ENCODE measurements around the gene FTCDNL1. TPM values are rescaled to one million over a fixed set of nuclear protein-coding genes. Genes with fewer than 3 reads are reported as not detected.

FTCDNL1 gene
- total RNA-seq, 1 experiment from 2014 or later: 2.0 TPM

DNA sequence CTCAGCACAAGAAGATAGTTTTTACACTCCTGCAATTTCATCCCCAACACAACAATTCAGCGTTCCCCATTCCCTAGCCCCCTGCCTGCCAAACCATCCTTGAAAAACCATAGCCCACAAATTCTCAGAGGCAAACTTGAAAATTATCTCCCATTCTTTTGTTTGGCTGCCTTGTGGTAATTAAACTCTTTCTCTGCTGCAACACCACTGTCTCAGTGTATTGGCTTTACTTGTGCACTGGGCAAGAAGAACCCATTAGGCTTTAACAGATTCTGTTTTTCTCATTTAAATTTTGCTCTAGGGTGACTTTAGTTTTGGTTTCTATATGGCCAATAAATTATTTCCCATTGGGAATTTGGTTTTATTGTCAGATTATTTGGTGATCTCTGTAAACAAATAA is 23.2 kb upstream of the FTCDNL1 start:
- TF ChIP-seq, protein P1, sequence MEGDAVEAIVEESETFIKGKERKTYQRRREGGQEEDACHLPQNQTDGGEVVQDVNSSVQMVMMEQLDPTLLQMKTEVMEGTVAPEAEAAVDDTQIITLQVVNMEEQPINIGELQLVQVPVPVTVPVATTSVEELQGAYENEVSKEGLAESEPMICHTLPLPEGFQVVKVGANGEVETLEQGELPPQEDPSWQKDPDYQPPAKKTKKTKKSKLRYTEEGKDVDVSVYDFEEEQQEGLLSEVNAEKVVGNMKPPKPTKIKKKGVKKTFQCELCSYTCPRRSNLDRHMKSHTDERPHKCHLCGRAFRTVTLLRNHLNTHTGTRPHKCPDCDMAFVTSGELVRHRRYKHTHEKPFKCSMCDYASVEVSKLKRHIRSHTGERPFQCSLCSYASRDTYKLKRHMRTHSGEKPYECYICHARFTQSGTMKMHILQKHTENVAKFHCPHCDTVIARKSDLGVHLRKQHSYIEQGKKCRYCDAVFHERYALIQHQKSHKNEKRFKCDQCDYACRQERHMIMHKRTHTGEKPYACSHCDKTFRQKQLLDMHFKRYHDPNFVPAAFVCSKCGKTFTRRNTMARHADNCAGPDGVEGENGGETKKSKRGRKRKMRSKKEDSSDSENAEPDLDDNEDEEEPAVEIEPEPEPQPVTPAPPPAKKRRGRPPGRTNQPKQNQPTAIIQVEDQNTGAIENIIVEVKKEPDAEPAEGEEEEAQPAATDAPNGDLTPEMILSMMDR (conservative IDR thresholded peaks at IDR 0.05): no peak
- Histone ChIP-seq H3K56ac (ENCODE audit: insufficient read length, low read depth, low read length) (no peak overlapping the region), H2AFZ (ENCODE audit: low read length) (no peak overlapping the region), H3K4ac (ENCODE audit: low read depth, low read length) (no peak overlapping the region), H3K14ac (ENCODE audit: insufficient read depth, low read length) (no peak overlapping the region), H3T11ph (ENCODE audit: low read length) (no peak overlapping the region), H2BK15ac (ENCODE audit: low read depth, low read length) (no peak overlapping the region), H3K4me2 (ENCODE audit: insufficient read depth, insufficient read length, low read length) (no peak overlapping the region), H4K91ac (ENCODE audit: insufficient read length, low read depth, low read length) (no peak overlapping the region), H3K79me1 (ENCODE audit: insufficient read depth, low read depth, low read length, poor library complexity, severe bottlenecking) (no peaks in the 10 kb centered on the region), H4K20me1 (ENCODE audit: control insufficient read depth, insufficient read depth, insufficient read length) (no peaks in the 10 kb centered on the region), H2BK12ac (ENCODE audit: insufficient read length, low read depth, low read length) (no peak overlapping the region), H4K5ac (ENCODE audit: insufficient read length, low read depth, low read length) (no peak overlapping the region), H3K79me2 (ENCODE audit: insufficient read depth, low read length) (no peaks in the 10 kb centered on the region), H2BK5ac (ENCODE audit: insufficient read length, low read length) (no peak overlapping the region), H2AK5ac (ENCODE audit: insufficient read length, low read length) (no peak overlapping the region), H3K9me3 (ENCODE audit: control insufficient read depth, low read depth, low read length) (no peaks in the 10 kb centered on the region), H2BK120ac (ENCODE audit: low read depth, low read length, poor library complexity, severe bottlenecking) (no peak overlapping the region), H3K23ac (ENCODE audit: insufficient read length, low read depth, low read length) (no peak overlapping the region), H3K27ac (ENCODE audit: insufficient read length, low read depth, low read length) (no peak overlapping the region), H3K27me3 (ENCODE audit: insufficient read depth, low read length) (no peaks in the 10 kb centered on the region), H3K9ac (ENCODE audit: extremely low read depth, insufficient read length, low read length) (no peak overlapping the region), H4K8ac (replicated peaks; ENCODE audit: insufficient read length, low read depth, low read length) (no peak overlapping the region), H3K4me1 (ENCODE audit: insufficient read depth, low read length) (peaks cover 4% of the 10 kb centered on the region; the same call in 1 of the 2 replicates), H3K23me2 (ENCODE audit: insufficient read length, low read depth, low read length, poor library complexity, severe bottlenecking) (no peaks in the 10 kb centered on the region), H2BK20ac (ENCODE audit: low read depth, low read length, poor library complexity, severe bottlenecking) (no peak overlapping the region), H3K18ac (ENCODE audit: insufficient read length, low read depth, low read length) (no peak overlapping the region)
- no peak overlapping the region for H3K4me3 Mint-ChIP-seq
- peaks cover 19 to 21% of the 10 kb centered on the region in 2 experiments for H3K4me1 Mint-ChIP-seq
- peaks cover 16 to 30% (median 21%) of the 10 kb centered on the region in 3 experiments for H3K36me3 Mint-ChIP-seq (ENCODE audit: insufficient read depth in 1 of 3, low read depth in 3 of 3)
- no peaks in the 10 kb centered on the region for H3K27me3 Mint-ChIP-seq (ENCODE audit: low read depth)
- peaks cover 21 to 33% of the 10 kb centered on the region in 2 experiments for H3K9me3 Mint-ChIP-seq
- no peak for DNase-seq
- no peak overlapping the region for H3K27ac Mint-ChIP-seq
- WGBS (ENCODE audit: extremely low coverage, insufficient read length, low lambda C conversion rate): no CpG with 5 or more reads among the region's 1 CpG

All from H9 (cell line).